Stimulated activated memory B cell treated with anti-CD40 and anti-IgM and Interleukin-4, amounts not matched to agents 10 μg/mL and 1 μg/mL and 100 μg/mL, for 72 hours (primary cell): ENCODE results near the gene REEP2.

Source experiments
- ATAC-seq: fragments of 150-1000 bp; cut with Tn5 transposase; 2 replicates; pipeline ENCODE4 v1.10.0; 2021
- H3K27ac Mint-ChIP-seq: one replicate; pipeline ENCODE4 v1.8.0; 2022; ENCODE audit warnings: mild to moderate bottlenecking, mixed read lengths
- H3K27me3 Mint-ChIP-seq: one replicate; pipeline ENCODE4 v1.8.0; 2022; ENCODE audit warnings: mixed read lengths
- H3K36me3 Mint-ChIP-seq: one replicate; pipeline ENCODE4 v1.8.0; 2022; ENCODE audit warnings: mixed read lengths
- H3K4me1 Mint-ChIP-seq: one replicate; pipeline ENCODE4 v1.8.0; 2022; ENCODE audit warnings: mixed read lengths
- H3K4me3 Mint-ChIP-seq: one replicate; pipeline ENCODE4 v1.8.0; 2022; ENCODE audit warnings: mild to moderate bottlenecking, moderate library complexity, mixed read lengths
- H3K9me3 Mint-ChIP-seq: one replicate; pipeline ENCODE4 v1.8.0; 2022; ENCODE audit warnings: mixed read lengths

The REEP2 gene

GRCh38 chr5:138444078-138444773 lies 5.4 kb downstream of the REEP2 start:
- H3K4me3 Mint-ChIP-seq = no peak overlapping the region
- H3K9me3 Mint-ChIP-seq = no peaks in the 10 kb centered on the region
- no peaks in the 10 kb centered on the region for H3K27me3 Mint-ChIP-seq
- H3K27ac Mint-ChIP-seq = no peak overlapping the region
- H3K36me3 Mint-ChIP-seq = no peaks in the 10 kb centered on the region
- ATAC-seq = no peak
- H3K4me1 Mint-ChIP-seq = peaks cover 6% of the 10 kb centered on the region

- Mint-ChIP-seq H3K36me3 (no peaks in the 10 kb centered on the region), H3K27me3 (no peaks in the 10 kb centered on the region), H3K4me3 (no peak overlapping the region), H3K27ac (no peak overlapping the region), H3K4me1 (peaks cover 4% of the 10 kb centered on the region), H3K9me3 (no peaks in the 10 kb centered on the region)
- ATAC-seq = peak; percentile 5
Observed at GRCh38 chr5:138444774-138445546, 6.1 kb downstream of the REEP2 start.

- no peak overlapping the region for H3K4me3 Mint-ChIP-seq
- peaks cover 8% of the 10 kb centered on the region for H3K4me1 Mint-ChIP-seq
- no peaks in the 10 kb centered on the region for H3K27me3 Mint-ChIP-seq
- H3K36me3 Mint-ChIP-seq = no peaks in the 10 kb centered on the region
- no peak overlapping the region for H3K27ac Mint-ChIP-seq
- H3K9me3 Mint-ChIP-seq = no peaks in the 10 kb centered on the region
- ATAC-seq = no peak
Observed at GRCh38 chr5:138445547-138446271, 6.9 kb downstream of the REEP2 start.

- H3K9me3 Mint-ChIP-seq = no peaks in the 10 kb centered on the region
- H3K27ac Mint-ChIP-seq = no peak overlapping the region
- H3K27me3 Mint-ChIP-seq = no peaks in the 10 kb centered on the region
- no peak overlapping the region for H3K4me3 Mint-ChIP-seq
- peaks cover 8% of the 10 kb centered on the region for H3K4me1 Mint-ChIP-seq
- no peak for ATAC-seq
- no peaks in the 10 kb centered on the region for H3K36me3 Mint-ChIP-seq
Observed at GRCh38 chr5:138448070-138448469, 9.2 kb downstream of the REEP2 start.

- Mint-ChIP-seq H3K36me3 (no peaks in the 10 kb centered on the region), H3K9me3 (no peaks in the 10 kb centered on the region), H3K4me3 (no peak overlapping the region), H3K27me3 (no peaks in the 10 kb centered on the region), H3K4me1 (peaks cover 8% of the 10 kb centered on the region), H3K27ac (no peak overlapping the region)
- no peak for ATAC-seq
Observed at GRCh38 chr5:138448481-138449398, 9.9 kb downstream of the REEP2 start.

GRCh38 chr5:138449501-138450239 lies 10.8 kb downstream of the REEP2 start:
- Mint-ChIP-seq H3K4me3 (peak overlapping the region; percentile 43), H3K27me3 (no peaks in the 10 kb centered on the region), H3K9me3 (no peaks in the 10 kb centered on the region), H3K27ac (peak overlapping the region; percentile 33), H3K36me3 (no peaks in the 10 kb centered on the region), H3K4me1 (peaks cover 8% of the 10 kb centered on the region)
- peak; percentile 74 for ATAC-seq

- Mint-ChIP-seq H3K4me3 (no peak overlapping the region), H3K36me3 (no peaks in the 10 kb centered on the region), H3K27me3 (no peaks in the 10 kb centered on the region), H3K4me1 (peaks cover 8% of the 10 kb centered on the region), H3K9me3 (no peaks in the 10 kb centered on the region), H3K27ac (no peak overlapping the region)
- no peak for ATAC-seq
Observed at GRCh38 chr5:138450971-138451370, 12.1 kb downstream of the REEP2 start.

GRCh38 chr5:138452720-138453119 lies 13.9 kb downstream of the REEP2 start:
- Mint-ChIP-seq H3K36me3 (no peaks in the 10 kb centered on the region), H3K27ac (no peak overlapping the region), H3K4me3 (no peak overlapping the region), H3K4me1 (peaks cover 10% of the 10 kb centered on the region), H3K9me3 (no peaks in the 10 kb centered on the region), H3K27me3 (no peaks in the 10 kb centered on the region)
- ATAC-seq = no peak

GRCh38 chr5:138453590-138453989 lies 14.7 kb downstream of the REEP2 start:
- no peak overlapping the region for H3K27ac Mint-ChIP-seq
- no peaks in the 10 kb centered on the region for H3K36me3 Mint-ChIP-seq
- peaks cover 16% of the 10 kb centered on the region for H3K4me1 Mint-ChIP-seq
- no peaks in the 10 kb centered on the region for H3K27me3 Mint-ChIP-seq
- ATAC-seq = no peak
- no peaks in the 10 kb centered on the region for H3K9me3 Mint-ChIP-seq
- H3K4me3 Mint-ChIP-seq = no peak overlapping the region

- Mint-ChIP-seq H3K4me3 (no peak overlapping the region), H3K4me1 (peaks cover 21% of the 10 kb centered on the region), H3K27ac (no peak overlapping the region), H3K27me3 (no peaks in the 10 kb centered on the region), H3K9me3 (no peaks in the 10 kb centered on the region), H3K36me3 (no peaks in the 10 kb centered on the region)
- no peak for ATAC-seq
Observed at GRCh38 chr5:138454121-138454520, 15.3 kb downstream of the REEP2 start.

GRCh38 chr5:138455232-138455930 lies 16.5 kb downstream of the REEP2 start:
- Mint-ChIP-seq H3K4me3 (no peak overlapping the region), H3K27me3 (no peaks in the 10 kb centered on the region), H3K9me3 (no peaks in the 10 kb centered on the region), H3K4me1 (peaks cover 26% of the 10 kb centered on the region), H3K27ac (no peak overlapping the region), H3K36me3 (no peaks in the 10 kb centered on the region)
- no peak for ATAC-seq

- ATAC-seq = no peak
- H3K9me3 Mint-ChIP-seq = no peaks in the 10 kb centered on the region
- H3K4me1 Mint-ChIP-seq = peaks cover 40% of the 10 kb centered on the region
- H3K27ac Mint-ChIP-seq = peak overlapping the region; percentile 93
- H3K27me3 Mint-ChIP-seq = no peaks in the 10 kb centered on the region
- no peaks in the 10 kb centered on the region for H3K36me3 Mint-ChIP-seq
- no peak overlapping the region for H3K4me3 Mint-ChIP-seq
Observed at GRCh38 chr5:138457531-138458275, 18.8 kb downstream of the REEP2 start.

- no peak for ATAC-seq
- Mint-ChIP-seq H3K27me3 (no peaks in the 10 kb centered on the region), H3K4me3 (no peak overlapping the region), H3K4me1 (peaks cover 40% of the 10 kb centered on the region), H3K27ac (peak overlapping the region; percentile 93), H3K9me3 (no peaks in the 10 kb centered on the region), H3K36me3 (no peaks in the 10 kb centered on the region)
Observed at GRCh38 chr5:138458384-138458783, 19.5 kb downstream of the REEP2 start.
